B cell (primary cell): ENCODE data around the gene JMJD8.

Experiments used
- EZH2 ChIP-seq: IDR thresholded peaks from 2 replicates; pipeline ENCODE4 v1.6.1; 2012; ENCODE audit warnings: borderline replicate concordance, low read depth, mild to moderate bottlenecking, moderate library complexity, low read length; ENCODE audit not compliant: insufficient read depth, poor library complexity, severe bottlenecking
- TF ChIP-seq, protein P1 (sequence below): fragments of 200-600 bp; IDR thresholded peaks from one replicate; pipeline ENCODE4 v1.8.0; 2022; ENCODE audit warnings: antibody characterized with exemption, mild to moderate bottlenecking

DNA sequence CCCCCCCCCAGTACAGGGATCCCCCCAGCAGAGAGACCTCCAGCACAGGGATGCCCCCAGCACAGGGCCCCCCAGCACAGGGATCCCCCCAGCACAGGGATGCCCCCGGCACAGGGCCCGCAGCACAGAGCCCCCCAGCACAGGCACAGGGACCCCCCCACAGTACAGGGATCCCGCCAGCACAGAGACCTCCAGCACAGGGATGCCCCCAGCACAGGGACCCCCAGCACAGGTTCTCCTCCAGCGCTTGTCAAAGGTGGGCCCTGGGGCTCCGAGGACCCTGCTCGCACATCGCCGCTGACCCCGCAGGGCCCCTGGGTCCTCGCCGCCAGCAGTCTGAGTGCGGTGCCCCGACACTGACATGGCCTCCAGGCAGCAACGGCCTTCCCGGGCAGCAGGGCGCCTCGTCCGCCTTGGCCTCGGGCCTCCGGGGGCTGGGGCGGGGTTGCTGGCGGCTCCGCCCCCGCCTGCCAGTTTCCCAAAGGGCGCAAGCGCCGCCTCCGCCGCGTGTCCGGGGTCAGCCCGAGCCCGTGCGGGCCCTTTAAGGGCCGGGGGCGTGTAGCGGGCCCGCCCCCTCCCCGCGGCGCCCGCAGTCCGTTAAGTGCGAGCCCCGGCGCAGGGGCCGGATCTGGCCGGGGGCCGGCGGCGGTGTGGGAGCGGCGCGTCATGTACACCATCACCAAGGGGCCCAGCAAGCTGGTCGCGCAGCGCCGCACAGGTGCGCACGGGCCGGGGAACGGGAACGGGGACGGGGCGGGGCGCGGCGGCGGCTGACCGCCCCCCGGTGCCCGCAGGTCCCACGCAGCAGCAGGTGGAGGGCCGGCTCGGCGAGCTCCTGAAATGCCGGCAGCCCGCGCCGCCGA is 42.6 kb downstream of the JMJD8 start, which contains the start of gene MCRIP2:
- TF ChIP-seq, protein P1, sequence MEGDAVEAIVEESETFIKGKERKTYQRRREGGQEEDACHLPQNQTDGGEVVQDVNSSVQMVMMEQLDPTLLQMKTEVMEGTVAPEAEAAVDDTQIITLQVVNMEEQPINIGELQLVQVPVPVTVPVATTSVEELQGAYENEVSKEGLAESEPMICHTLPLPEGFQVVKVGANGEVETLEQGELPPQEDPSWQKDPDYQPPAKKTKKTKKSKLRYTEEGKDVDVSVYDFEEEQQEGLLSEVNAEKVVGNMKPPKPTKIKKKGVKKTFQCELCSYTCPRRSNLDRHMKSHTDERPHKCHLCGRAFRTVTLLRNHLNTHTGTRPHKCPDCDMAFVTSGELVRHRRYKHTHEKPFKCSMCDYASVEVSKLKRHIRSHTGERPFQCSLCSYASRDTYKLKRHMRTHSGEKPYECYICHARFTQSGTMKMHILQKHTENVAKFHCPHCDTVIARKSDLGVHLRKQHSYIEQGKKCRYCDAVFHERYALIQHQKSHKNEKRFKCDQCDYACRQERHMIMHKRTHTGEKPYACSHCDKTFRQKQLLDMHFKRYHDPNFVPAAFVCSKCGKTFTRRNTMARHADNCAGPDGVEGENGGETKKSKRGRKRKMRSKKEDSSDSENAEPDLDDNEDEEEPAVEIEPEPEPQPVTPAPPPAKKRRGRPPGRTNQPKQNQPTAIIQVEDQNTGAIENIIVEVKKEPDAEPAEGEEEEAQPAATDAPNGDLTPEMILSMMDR: no peak
- no peak for TF ChIP-seq EZH2
